Loucy (cell line): ENCODE measurements around the gene RPL29.

Source experiments
- EZH2phosphoT487 ChIP-seq: fragments of 200-600 bp; IDR thresholded peaks from 2 replicates; pipeline ENCODE4 v1.6.1; 2018; ENCODE audit warnings: antibody characterized with exemption, mild to moderate bottlenecking, moderate library complexity, borderline replicate concordance
- TF ChIP-seq, protein P1 (sequence below): fragments of 200-600 bp; sonication (generic); conservative IDR thresholded peaks from 2 replicates; pipeline ENCODE4 v1.5.1; 2014; ENCODE audit warnings: mild to moderate bottlenecking, antibody characterized with exemption, low read length

DNA sequence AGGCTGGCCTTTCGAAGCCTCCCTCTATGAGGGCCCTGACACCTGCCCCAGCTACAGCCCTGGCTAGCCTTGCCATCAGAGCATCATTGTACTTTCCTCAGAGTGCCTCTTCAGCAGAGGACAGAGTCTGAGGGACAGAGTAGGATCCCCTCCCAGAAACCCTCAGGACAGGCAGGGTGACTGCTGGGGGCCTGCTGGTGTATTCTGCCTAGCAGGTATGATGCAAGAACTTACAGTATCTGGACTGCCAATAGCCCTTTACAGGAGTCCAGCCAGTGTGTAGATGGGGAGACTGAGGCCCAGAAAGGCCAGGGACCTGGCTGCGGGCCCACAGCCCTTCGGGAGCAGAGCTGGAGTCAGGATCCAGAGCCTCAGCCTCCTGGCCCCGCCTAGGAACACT lies 41.6 kb upstream of the RPL29 start:
- TF ChIP-seq, protein P1, sequence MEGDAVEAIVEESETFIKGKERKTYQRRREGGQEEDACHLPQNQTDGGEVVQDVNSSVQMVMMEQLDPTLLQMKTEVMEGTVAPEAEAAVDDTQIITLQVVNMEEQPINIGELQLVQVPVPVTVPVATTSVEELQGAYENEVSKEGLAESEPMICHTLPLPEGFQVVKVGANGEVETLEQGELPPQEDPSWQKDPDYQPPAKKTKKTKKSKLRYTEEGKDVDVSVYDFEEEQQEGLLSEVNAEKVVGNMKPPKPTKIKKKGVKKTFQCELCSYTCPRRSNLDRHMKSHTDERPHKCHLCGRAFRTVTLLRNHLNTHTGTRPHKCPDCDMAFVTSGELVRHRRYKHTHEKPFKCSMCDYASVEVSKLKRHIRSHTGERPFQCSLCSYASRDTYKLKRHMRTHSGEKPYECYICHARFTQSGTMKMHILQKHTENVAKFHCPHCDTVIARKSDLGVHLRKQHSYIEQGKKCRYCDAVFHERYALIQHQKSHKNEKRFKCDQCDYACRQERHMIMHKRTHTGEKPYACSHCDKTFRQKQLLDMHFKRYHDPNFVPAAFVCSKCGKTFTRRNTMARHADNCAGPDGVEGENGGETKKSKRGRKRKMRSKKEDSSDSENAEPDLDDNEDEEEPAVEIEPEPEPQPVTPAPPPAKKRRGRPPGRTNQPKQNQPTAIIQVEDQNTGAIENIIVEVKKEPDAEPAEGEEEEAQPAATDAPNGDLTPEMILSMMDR = no peak
- no peak for TF ChIP-seq EZH2phosphoT487
